HuH-7 (cell line): ENCODE results near the gene COPG2.
"Not testable (repeated sequence)": the region's sequence is repeated elsewhere in the genome, so short reads cannot be mapped to it uniquely, and the experiment has no call there.

Experiments used
- DNase-seq: peaks from one replicate; pipeline ENCODE4 v3.0.0; 2011; ENCODE audit warnings: low spot score

COPG2 gene

DNA sequence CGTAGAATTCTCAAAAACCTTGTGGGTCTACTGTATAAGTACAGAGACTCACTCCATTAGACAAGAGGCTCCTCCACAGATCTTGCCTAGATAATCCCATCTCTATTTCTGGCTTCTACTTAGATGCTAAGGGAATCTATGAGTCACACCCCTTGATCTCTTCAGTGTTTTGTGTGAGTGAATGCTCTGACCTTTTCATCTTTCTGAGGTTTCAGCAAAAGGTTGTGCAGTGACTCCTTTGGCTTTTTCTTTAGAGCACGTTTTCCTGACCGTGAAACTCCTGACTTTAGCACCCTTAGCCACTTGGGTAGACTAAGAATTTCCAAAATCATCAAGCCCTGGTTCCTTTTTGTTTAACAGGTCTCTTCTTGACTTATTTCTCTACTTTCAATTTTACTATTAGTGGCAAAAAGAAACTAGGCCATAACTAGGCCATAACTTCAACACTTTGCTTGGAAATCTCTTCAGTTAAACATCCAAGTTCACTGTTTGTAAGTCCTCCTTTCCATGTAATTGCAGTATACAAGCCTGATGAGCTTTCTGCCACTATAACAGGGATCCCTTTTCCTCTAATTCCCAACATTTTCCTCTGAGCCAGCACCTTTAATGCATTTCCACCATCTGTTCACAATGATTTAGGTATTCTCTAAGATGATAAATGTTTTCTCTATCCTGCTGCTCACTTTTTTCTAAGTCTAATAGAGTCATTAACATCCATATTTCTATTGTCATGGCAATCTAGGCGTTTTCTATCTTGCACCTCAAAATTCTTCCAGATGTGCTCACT is 19.4 kb downstream of the COPG2 start:
- no peak for DNase-seq

DNA sequence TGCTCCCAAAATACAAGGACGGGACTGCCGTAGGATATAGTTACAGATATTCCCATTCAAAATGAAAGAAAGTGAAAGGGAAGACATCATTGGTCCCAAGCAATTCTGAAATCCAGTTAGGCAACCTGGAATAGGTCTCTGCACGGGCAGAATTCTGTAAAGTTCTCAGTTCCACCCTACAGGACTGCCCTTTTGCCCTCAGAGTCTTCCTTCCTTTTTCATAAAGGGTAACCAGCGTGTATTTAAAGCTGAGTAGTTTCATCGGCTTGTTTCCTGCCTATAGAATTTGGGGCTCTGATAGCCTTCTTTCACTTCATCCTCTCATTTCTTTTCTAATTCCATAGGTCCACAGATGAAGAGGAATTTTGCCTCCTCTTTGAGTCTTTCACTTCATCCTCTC is 20.0 kb downstream of the COPG2 start:
- DNase-seq: no peak

DNA sequence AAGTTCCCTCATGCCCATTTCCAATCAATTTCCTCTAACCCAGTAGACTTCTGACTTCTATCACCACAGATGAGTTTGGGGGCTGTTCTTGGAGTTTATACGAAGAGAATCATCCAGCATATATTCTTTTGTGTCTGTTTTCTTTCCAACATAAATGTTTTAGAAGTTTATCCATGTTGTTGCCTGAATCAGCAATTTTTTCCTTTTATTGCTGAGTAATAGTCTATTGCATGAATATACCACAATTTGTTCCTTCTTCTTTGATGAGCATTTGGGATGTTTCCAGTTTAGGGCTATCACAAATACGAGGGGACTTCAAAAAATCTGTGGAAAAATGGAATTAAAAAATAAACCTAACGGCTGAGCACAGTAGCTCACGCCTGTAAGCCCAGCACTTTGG is 26.2 kb downstream of the COPG2 start:
- DNase-seq: no peak

DNA sequence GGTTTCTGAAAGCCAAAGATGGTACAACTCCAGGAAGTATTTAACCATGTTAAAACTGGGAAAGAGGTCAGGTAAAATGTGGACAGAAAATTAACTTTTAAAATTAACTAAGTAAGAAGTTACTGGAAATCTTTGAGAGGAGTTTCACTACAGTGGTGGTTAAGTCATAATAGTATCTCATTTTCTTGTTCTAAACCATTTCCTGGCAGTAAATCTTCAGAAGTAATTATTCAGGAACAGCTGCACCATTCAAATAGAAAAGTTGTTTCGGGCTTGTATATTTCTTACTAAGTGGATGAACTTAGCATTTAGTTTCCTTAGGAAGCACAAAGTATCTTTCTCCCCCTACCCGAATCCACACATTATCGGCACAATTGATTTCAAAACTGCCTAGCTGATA is 27.1 kb downstream of the COPG2 start:
- DNase-seq: no peak

DNA sequence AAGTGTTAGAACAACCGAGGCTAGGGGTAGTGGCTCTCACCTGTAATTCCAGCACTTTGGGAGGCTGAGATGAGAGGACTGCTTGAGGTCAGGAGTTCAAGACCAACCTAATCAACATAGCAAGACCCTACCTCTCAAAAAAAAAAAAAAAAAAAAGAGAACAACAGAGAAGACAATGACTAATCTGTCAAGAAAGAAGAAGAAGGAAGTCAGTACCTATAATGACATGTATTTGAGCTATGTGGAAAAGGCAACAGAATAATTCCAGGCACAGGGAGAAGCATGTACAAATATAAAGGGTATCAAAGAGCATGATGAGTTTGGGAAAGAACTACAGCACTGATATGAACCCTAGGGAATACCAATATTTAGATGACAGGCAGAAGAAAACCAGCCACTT is 27.5 kb downstream of the COPG2 start:
- DNase-seq: no peak

DNA sequence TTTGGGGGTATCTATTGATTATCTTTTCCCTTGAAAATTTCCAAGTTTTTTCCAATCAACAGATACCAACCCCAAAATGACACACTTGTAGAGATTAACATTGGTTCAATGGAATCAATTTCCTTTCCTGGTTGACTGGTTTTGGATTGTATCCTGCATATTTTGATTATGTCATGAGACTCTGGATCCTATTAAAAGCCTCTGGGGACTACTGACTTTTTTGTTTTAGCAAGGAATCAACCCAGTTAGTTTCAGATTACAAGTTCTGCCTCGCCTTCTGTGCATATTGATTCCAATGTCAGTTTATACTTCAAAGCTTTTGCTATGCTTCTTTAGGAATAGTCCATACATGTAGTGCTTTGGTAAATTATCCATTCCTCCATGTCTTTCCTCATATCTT is 29.2 kb downstream of the COPG2 start:
- no peak for DNase-seq

DNA sequence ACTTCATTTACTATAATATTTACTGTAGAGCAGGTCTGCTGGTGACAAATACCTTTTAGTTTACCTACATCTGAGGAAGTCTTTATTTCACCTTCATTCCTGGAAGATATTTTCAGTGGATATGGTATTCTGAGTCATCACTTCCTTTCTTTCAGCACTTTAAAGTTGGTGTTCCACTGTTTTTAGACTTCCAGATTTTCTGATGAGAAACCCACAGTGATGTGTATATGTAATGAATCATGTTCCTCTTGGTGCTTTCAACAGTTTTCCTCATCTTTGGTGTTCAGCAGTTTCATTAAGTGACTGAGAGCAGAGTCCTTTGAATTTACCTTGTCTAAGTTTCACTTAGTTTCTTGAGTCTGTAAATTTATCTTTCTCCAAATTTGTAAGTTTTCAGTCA is 36.4 kb downstream of the COPG2 start:
- DNase-seq: no peak

DNA sequence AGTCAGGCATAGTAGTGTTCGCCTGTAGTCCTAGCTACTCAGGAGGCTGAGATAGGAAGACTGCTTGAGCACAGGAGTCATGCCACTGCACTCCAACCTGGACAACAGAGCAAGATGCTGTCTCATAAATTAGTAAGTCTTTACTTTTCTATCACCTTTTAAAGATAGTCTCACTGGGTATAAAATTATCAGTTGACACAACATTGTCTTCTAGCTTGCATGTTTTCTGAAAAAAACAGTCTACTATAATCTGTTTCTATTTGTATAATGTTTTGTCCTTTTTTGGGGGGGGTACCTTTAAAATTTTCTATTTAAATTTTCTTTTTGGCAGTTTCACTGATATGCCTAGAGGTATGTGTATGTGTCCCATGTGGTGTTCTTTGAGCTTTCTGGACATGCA is 39.6 kb downstream of the COPG2 start:
- DNase-seq: no peak

DNA sequence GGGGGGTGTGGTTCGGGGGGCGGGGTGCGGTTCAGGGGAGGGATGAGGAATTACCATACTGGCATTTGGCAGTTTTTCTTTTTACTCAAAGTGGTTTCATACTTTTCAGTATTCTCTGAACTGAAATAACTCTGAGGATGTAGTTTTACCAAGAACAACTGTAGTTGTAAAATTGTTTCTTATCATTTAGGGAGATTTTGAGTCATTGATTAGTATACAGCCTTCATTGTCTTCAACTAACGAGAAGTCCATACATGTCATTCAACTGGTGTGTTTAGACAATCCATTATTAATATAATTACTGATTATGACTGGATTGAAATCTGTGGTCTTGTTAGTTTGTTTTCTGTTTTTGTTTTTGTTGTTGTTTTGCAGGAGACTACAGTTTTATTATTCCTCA is 40.8 kb downstream of the COPG2 start:
- DNase-seq: no peak

DNA sequence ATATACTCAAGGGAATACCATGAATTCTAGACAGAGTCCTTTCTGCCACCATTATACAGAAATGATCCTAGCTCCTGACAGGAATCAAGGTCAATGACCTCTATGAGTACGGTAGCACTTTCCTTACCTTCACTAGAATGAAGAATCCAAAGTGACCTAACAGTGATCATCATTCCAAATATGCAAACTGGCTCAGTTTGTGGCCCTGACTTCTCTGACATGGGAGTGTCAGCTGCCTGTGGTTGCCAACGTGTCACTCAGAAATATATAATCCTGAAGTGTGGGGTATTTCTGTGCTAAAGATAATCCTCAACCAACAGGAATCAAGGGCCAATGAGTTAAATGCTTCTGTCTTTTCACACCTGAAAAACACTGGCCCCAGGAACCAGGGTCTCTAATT is 45.7 kb downstream of the COPG2 start:
- no peak for DNase-seq

DNA sequence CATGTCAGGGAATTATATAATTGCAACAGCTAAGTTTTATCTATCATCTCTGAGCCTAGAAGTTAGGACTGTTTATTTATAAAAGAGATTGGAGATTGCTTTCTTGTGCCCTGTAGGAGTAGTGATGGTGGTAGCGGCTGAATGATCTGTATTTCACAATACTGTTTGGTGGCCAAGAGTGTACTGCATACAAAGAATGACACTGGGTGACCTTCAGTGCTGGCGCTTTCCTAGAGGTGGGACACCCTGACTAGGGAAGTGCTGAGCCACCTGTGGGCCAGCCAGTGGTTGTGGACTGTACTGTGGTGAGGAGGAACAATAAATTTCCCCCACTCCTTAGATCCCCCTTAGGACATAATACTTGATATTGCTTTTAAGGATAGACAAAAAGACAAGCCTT is 53.0 kb downstream of the COPG2 start:
- DNase-seq: no peak

DNA sequence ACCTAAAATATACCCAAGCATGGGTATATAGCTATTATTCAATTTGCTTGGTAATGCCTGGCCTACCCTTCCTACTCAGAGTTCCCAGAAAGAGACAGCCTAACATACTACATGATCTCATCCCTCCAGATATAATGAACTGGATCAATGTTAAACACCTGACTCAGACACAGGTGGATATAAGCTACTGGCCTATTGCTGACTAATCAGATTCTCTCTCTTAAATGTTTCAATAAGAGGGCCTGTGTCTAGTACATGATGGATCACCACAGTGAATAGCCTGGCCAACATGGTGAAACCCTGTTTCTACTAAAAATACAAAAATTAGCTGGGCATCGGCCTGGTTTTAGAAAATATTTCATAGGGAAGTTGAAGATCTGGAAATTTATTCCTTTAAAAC is 54.1 kb downstream of the COPG2 start:
- no peak for DNase-seq

DNA sequence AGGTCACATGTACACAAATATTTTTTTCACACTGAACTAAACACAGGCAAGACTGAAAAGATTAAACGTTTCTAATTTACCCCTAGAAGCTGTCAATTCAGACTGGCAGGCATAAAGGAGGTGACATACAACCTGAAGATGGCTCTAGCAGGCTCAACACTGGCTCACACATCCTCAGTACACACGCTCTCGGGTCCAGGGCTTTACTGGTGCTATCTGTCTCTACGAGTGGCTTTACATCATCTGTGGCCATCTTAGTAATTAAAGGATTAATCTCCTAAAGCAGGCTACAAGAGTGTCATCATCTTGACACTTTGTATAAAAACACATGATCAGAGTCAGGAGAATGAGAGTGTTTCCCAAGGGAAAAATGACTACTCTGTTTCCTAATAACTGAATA is 57.3 kb downstream of the COPG2 start:
- DNase-seq: no peak

DNA sequence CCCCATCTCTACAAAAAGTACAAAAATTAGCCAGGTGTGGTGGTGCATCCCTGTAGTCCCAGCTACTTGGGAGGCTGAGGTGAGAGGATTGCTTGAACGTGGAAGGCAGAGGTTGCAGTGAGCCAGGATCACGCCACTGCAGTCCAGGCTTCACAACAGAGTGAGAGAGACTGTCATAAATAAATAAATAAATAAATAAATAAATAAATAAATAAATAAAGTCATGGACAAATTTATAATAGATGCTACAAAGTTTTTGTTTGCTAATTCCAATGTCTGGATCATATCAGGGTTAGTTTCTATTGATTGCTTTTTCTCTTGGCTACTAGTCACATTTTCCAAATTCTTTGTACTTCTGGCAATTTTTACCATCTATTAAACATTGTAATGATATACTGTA is 61.5 kb downstream of the COPG2 start:
- not testable (repeated sequence) for DNase-seq

DNA sequence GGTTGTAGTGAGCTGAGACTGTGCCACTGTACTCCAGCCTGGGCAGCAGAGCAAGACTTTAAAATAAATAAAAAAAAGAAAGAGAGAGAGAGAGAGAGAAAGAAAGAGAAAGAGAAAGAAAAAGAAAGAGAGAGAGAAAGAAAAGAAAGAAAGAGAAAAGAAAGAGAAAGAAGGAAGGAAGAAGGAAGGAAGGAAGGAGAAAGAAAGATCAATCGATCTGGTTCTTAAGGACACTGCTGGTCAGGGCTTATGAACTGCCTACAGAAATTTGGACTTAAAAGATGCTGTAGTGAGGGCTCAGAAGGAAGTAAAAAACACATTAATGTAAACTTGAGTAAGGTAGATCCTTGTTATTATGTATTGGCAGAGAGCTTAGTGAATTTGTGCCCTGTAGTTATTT is 62.4 kb downstream of the COPG2 start:
- no peak for DNase-seq

DNA sequence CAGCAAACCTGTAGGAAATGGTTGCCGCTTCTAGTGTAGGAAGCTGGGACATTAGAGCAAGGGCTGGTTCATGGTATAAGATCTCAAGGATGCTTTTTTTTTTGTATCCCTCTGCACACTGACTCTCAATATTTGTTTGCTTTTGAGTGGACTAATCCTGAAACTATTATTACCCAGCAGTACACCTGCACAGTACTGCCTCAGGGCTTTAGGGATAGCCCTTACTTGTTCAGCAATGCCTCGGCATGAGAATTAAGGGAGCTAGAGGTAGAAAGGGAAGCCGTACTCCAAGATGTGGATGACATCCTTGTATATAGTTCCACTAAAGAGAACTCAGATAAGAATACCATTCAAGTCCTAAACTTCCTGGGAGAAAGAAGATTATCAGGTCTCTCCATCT is 70.5 kb downstream of the COPG2 start:
- DNase-seq: no peak

DNA sequence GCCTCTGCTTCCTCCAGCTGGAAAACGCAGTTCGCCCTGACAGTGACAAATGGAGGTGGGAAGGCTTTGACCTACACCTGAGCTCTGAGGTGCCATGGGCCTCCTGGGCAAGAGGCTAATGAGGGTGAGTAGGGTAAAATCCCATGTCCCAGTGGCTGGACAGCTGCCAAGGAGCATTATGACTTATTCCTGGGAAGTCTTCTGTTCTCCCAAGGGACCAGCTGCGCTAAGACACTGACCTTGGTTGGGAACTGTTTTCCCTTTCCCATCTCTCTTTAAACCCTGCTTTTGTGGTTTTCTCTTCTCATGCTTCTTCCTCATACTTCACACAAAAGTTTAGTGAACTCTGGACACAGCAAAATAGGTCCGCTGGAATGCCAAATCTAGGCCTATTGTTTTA is 72.6 kb downstream of the COPG2 start:
- no peak for DNase-seq

DNA sequence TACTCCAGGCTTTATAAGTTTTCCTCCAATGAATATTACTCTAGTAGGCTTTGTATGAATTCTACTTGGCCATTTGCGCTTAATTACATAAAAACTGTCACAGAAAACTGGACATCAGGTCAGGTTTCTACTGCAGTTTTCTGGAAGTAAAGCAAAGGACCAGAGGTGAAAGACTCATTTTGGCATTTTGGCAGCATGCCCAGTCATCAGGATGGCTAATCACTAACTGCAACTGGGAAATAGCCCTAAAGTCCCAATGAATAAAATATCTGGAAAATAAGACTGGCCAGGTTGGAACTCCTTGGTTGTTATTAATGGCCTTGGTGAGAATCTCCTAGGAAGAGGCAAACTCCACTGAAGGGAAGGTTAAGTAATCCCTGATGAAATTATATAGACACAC is 75.5 kb downstream of the COPG2 start:
- DNase-seq: no peak

DNA sequence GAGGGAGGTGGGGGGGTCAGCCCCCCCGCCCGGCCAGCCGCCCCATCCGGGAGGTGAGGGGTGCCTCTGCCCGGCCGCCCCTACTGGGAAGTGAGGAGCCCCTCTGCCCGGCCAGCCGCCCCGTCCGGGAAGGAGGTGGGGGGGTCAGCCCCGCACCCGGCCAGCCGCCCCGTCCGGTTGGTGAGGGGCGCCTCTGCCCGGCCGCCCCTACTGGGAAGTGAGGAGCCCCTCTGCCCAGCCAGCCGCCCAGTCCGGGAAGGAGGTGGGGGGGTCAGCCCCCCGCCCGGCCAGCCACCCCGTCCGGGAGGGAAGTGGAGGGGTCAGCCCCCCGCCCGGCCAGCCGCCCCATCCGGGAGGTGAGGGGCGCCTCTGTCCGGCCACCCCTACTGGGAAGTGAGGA is 77.1 kb downstream of the COPG2 start:
- DNase-seq: not testable (repeated sequence)

DNA sequence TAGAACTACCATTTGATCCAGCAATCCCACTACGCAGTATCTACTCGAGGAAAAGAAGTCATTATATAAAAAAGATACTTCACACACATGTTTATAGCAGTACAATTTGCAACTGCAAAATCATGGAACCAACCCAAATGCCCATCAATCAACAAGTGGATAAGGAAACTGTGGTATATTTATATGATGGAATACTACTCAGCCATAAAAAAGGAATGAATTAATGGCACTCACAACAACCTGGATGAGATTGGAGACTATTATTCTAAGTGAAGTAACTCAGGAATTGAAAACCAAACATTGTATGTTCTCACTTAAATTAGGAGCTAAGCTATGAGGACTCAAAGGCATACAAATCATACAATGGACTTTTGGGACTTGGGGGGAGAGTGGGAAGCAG is 82.6 kb downstream of the COPG2 start:
- not testable (repeated sequence) for DNase-seq

DNA sequence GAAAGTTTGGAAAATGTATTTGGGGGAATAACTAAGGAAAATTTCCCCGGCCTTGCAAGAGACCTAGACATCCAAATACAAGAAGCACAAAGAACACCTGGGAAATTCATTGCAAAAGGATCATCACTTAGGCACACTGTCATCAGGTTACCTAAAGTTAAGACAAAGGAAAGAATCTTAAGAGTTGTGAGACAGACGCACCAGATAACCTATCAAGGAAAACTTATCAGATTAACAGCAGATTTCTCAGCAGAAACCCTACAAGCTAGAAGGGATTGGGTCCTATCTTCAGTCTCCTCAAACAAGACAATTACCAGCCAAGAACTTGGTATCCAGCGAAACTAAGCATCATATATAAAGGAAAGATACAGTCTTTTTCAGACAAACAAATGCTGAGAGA is 93.4 kb downstream of the COPG2 start:
- DNase-seq: not testable (repeated sequence)

DNA sequence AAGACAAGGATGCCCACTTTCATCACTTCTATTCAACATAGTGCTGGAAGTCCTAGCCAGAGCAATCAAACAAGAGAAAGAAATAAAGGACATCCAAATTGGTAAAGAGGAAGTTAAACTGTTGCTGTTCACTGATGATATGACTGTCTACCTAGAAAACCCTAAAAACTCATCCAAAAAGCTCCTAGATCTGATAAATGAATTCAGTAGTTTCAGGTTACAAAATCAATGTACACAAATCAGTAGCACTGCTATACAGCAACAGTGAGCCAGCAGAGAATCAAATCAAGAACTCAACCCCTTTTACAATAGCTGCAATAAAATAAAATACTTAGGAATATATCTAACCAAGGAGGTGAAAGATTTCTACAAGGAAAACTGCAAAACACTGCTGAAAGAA is 98.4 kb downstream of the COPG2 start:
- DNase-seq: not testable (repeated sequence)

DNA sequence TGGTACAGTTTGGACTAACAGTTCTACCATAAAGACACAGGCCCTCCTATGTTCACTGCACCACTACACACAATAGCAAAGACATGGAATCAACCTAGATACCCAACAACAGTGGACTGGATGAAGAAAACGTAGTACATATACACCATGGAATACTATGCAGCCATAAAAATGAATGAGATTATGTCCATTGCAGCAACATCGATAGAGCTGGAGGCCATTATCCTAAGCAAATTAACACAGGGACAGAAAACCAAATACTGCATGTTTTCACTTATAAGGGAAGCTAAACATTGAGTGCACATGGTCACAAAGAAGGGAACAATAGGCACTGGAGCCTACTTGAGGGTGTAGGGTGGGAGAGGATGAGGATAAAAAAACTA is 101.7 kb downstream of the COPG2 start:
- no peak for DNase-seq

DNA sequence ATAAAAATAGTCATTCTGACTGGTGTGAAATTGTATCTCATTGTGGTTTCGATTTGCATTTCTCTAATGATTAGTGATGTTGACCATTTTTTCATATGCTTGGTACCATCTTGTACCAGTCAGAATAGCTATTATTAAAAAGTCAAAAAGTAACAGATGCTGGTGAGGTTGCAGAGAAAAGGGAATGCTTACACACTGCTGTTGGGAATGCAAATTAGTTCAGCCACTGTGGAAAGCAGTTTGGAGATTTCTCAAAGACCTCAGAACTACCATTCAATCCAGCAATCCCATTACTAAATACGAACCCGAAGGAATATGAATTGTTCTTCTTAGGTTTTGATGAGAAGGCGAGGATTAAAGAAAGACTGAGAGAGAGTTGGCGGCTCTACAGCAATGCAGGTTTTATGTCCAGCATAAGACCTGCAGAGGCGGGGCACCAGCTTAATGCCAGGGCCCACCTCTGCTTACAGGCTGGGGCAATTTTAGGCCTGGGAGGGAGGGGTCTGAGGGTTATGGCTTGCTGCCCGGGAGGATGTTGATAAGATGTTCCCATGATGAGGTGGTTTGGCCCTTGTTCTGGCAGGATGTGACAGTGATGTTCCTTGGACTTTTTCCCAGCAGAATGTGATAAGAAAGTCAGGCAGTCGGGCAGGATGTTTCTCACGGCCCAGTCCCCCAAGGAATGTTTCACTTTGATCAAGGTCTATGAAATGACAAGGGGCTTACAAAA is 102.2 kb downstream of the COPG2 start:
- no peak for DNase-seq
